HG02763 (cell line): ENCODE measurements around the gene PTPRA.
"Not testable (repeated sequence)": the region's sequence is repeated elsewhere in the genome, so short reads cannot be mapped to it uniquely, and the experiment has no call there.

Experiments
- ATAC-seq: cut with Tn5 transposase; IDR thresholded peaks from one replicate; pipeline ENCODE4 v1.9.1; 2021; ENCODE audit warnings: mild to moderate bottlenecking, moderate library complexity; ENCODE audit not compliant: unreplicated experiment

PTPRA gene

GRCh38 chr20:2883726-2884637 is 10.7 kb downstream of the PTPRA start:
- no peak for ATAC-seq

- ATAC-seq: no peak
Observed at GRCh38 chr20:2887715-2888114, 14.4 kb downstream of the PTPRA start.

- no peak for ATAC-seq
Observed at GRCh38 chr20:2888224-2888955, 15.1 kb downstream of the PTPRA start.

- no peak for ATAC-seq
Observed at GRCh38 chr20:2889209-2889608, 15.9 kb downstream of the PTPRA start.

GRCh38 chr20:2889797-2890196 is 16.5 kb downstream of the PTPRA start:
- ATAC-seq: no peak

GRCh38 chr20:2890742-2891141 is 17.5 kb downstream of the PTPRA start:
- ATAC-seq: no peak

- ATAC-seq: no peak
Observed at GRCh38 chr20:2891343-2891742, 18.1 kb downstream of the PTPRA start.

GRCh38 chr20:2892376-2892775 is 19.1 kb downstream of the PTPRA start:
- no peak for ATAC-seq

- no peak for ATAC-seq
Observed at GRCh38 chr20:2894221-2894620, 20.9 kb downstream of the PTPRA start.

- ATAC-seq: not testable (repeated sequence)
Observed at GRCh38 chr20:2895154-2895553, 21.9 kb downstream of the PTPRA start.

GRCh38 chr20:2899243-2899642 is 26.0 kb downstream of the PTPRA start:
- ATAC-seq: no peak

- ATAC-seq: no peak
Observed at GRCh38 chr20:2900845-2901592, 27.7 kb downstream of the PTPRA start.

- no peak for ATAC-seq
Observed at GRCh38 chr20:2902291-2902690, 29.0 kb downstream of the PTPRA start.

GRCh38 chr20:2902818-2903217 is 29.5 kb downstream of the PTPRA start:
- no peak for ATAC-seq

- no peak for ATAC-seq
Observed at GRCh38 chr20:2903686-2904085, 30.4 kb downstream of the PTPRA start.

GRCh38 chr20:2907519-2907918 is 34.2 kb downstream of the PTPRA start:
- no peak for ATAC-seq

- no peak for ATAC-seq
Observed at GRCh38 chr20:2909953-2910352, 36.7 kb downstream of the PTPRA start.

- no peak for ATAC-seq
Observed at GRCh38 chr20:2911200-2911599, 37.9 kb downstream of the PTPRA start.

GRCh38 chr20:2914160-2914559 is 40.9 kb downstream of the PTPRA start:
- no peak for ATAC-seq

GRCh38 chr20:2917266-2917665 is 44.0 kb downstream of the PTPRA start:
- no peak for ATAC-seq
